K562 (cell line): ENCODE measurements around the gene SEMA3F.

ENCODE experiments used
- ASH1L ChIP-seq: fragments of 450-650 bp; IDR thresholded peaks from 2 replicates; pipeline ENCODE4 v1.6.1; 2018; ENCODE audit warnings: borderline replicate concordance, mild to moderate bottlenecking, low read depth; ENCODE audit not compliant: partially characterized antibody
- ATF6 ChIP-seq: sonication (generic); formaldehyde crosslinking; IDR thresholded peaks from 2 replicates; pipeline ENCODE4 v1.4.0; 2020; ENCODE audit warnings: mild to moderate bottlenecking, missing genetic modification reagents
- CTCF ChIP-seq, 3 experiments: IDR thresholded peaks in 2 of 3; conservative IDR thresholded peaks in 1 of 3; 2 replicates each; pipeline ENCODE4 v1.5.1; 2011 to 2012; ENCODE audit warnings: low read length in 3 of 3, mild to moderate bottlenecking in 3 of 3, control low read depth in 2 of 3, improper control_type of control experiment in 1 of 3, inconsistent platforms in 1 of 3, low read depth in 1 of 3, mixed read lengths in 1 of 3, moderate library complexity in 1 of 3; ENCODE audit not compliant: insufficient read depth in 2 of 3
- EZH2 ChIP-seq: IDR thresholded peaks from 2 replicates; pipeline ENCODE4 v1.6.1; 2012; ENCODE audit warnings: low read depth, mild to moderate bottlenecking, inconsistent platforms, low read length, borderline replicate concordance
- FOS ChIP-seq: IDR thresholded peaks from 3 replicates; pipeline ENCODE4 v1.6.1; 2011; ENCODE audit not compliant: insufficient read length; ENCODE audit errors: extremely low read depth
- GATAD2A ChIP-seq: fragments of 450-650 bp; IDR thresholded peaks from 2 replicates; pipeline ENCODE4 v1.6.1; 2017
- HNRNPUL1 ChIP-seq: fragments of 200-400 bp; formaldehyde crosslinking; IDR thresholded peaks from 2 replicates; pipeline ENCODE4 v1.6.1; 2017; ENCODE audit warnings: low read length
- REST ChIP-seq, 2 experiments: fragments of 450-650 bp; formaldehyde crosslinking in 1 of 2; IDR thresholded peaks; 2 replicates each; pipeline versions ENCODE4 v1.4.0 to v1.6.1; 2014 to 2020; ENCODE audit warnings: mild to moderate bottlenecking in 2 of 2, borderline replicate concordance in 1 of 2, low read depth in 1 of 2
- SAFB2 ChIP-seq: fragments of 200-400 bp; formaldehyde crosslinking; IDR thresholded peaks from 2 replicates; pipeline ENCODE4 v1.6.1; 2018; ENCODE audit warnings: borderline replicate concordance, low read length, low read depth, moderate library complexity; ENCODE audit not compliant: severe bottlenecking
- XRCC3 ChIP-seq: fragments of 450-650 bp; IDR thresholded peaks from 2 replicates; pipeline ENCODE4 v1.6.1; 2017; ENCODE audit warnings: mild to moderate bottlenecking, moderate library complexity

DNA sequence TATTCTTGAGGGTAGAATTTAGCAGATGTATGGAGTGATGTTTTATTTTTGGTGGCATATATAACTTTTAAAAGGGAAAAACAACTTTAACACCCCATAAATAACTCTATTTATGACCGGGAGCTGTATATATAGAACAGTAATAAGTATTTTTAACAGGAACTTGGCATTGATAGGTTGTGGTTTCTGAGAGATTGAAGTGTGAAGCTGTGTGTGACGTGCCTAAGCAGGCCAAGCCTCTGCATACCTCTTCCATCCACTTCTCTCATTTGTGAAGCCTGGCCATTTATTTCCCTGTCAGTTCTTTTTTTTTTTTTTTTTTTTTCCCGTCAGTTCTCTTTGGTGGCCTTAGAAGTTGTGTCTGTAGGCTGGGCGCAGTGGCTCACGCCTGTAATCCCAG, 43.4 kb upstream of the SEMA3F start:
- no peak for TF ChIP-seq ATF6 (CRISPR knock-in tag)
- TF ChIP-seq XRCC3, result no peak
- no peak for TF ChIP-seq CTCF (IDR thresholded peaks at IDR 0.05 in 2 of 3, conservative IDR thresholded peaks at IDR 0.05 in 1 of 3; ENCODE audit: insufficient read depth in 2 of 3, low read depth in 1 of 3, low read length in 3 of 3)
- no peak for TF ChIP-seq SAFB2
- TF ChIP-seq FOS, result no peak
- TF ChIP-seq HNRNPUL1, result no peak
- no peak for TF ChIP-seq EZH2
- no peak for TF ChIP-seq ASH1L
- TF ChIP-seq REST (IDR thresholded peaks at IDR 0.05; ENCODE audit: borderline replicate concordance), result no peak
- TF ChIP-seq REST (CRISPR knock-in tag; IDR thresholded peaks at IDR 0.05; ENCODE audit: low read depth), result no peak
- no peak for TF ChIP-seq GATAD2A
